Neutrophil (primary cell): ENCODE data around the gene JCHAIN.

Experiments
- H3K27ac ChIP-seq: fragments of 200-600 bp; sonication (generic); 2 replicates; pipeline ENCODE4 v1.5.1; 2016; ENCODE audit warnings: mild to moderate bottlenecking, moderate library complexity
- H3K27me3 ChIP-seq: fragments of 200-600 bp; sonication (generic); 2 replicates; pipeline ENCODE4 v1.6.0; 2016; ENCODE audit warnings: mild to moderate bottlenecking
- H3K36me3 ChIP-seq: fragments of 200-600 bp; sonication (generic); 2 replicates; pipeline ENCODE4 v1.5.1; 2017
- H3K4me1 ChIP-seq, 2 experiments: fragments of 200-600 bp in 1 of 2; sonication (generic) in 1 of 2; 1 replicate in 1 of 2; 2 replicates in 1 of 2; pipeline versions ENCODE4 v1.5.1 to v1.6.1; 2013 to 2016; ENCODE audit warnings: low read depth in 1 of 2, low read length in 1 of 2, mild to moderate bottlenecking in 1 of 2, moderate library complexity in 1 of 2; ENCODE audit not compliant: control insufficient read depth in 1 of 2, insufficient read depth in 1 of 2
- H3K4me3 ChIP-seq, 2 experiments: fragments of 200-600 bp in 1 of 2; sonication (generic) in 1 of 2; 1 replicate in 1 of 2; 2 replicates in 1 of 2; pipeline ENCODE4 v1.5.1; 2013 to 2016; ENCODE audit warnings: low read depth in 1 of 2, low read length in 1 of 2, mild to moderate bottlenecking in 1 of 2, moderate library complexity in 1 of 2
- H3K9me3 ChIP-seq: fragments of 200-600 bp; sonication (generic); 2 replicates; pipeline ENCODE4 v1.5.1; 2016
- CTCF ChIP-seq: fragments of 200-600 bp; sonication (generic); IDR thresholded peaks from 2 replicates; pipeline ENCODE4 v1.5.1; 2016; ENCODE audit warnings: antibody characterized with exemption

Gene JCHAIN

GRCh38 chr4:70630162-70630561 is 36.1 kb downstream of the JCHAIN start:
- no peaks in the 10 kb centered on the region for H3K36me3 ChIP-seq

GRCh38 chr4:70629469-70630090 is 36.7 kb downstream of the JCHAIN start:
- Histone ChIP-seq H3K36me3 (no peaks in the 10 kb centered on the region), H3K4me3 (no peak overlapping the region), H3K27me3 (no peaks in the 10 kb centered on the region), H3K4me1 (no peaks in the 10 kb centered on the region), H3K9me3 (no peaks in the 10 kb centered on the region), H3K27ac (no peak overlapping the region)
- no peak for TF ChIP-seq CTCF

More at GRCh38 chr4:70630162-70630561, 36.1 kb downstream of the JCHAIN start:
- H3K4me3 ChIP-seq = no peak overlapping the region
- H3K9me3 ChIP-seq = no peaks in the 10 kb centered on the region
- H3K27ac ChIP-seq = no peak overlapping the region
- H3K4me1 ChIP-seq = no peaks in the 10 kb centered on the region
- no peak for TF ChIP-seq CTCF
- H3K27me3 ChIP-seq = no peaks in the 10 kb centered on the region

- no peaks in the 10 kb centered on the region for H3K27me3 ChIP-seq
- H3K4me3 ChIP-seq = no peak within 1 kb of the TSS
- no peaks in the 10 kb centered on the region for H3K4me1 ChIP-seq
- no peaks in the 10 kb centered on the region for H3K9me3 ChIP-seq
- H3K36me3 ChIP-seq = no peaks in the 10 kb centered on the region
- no peak within 1 kb of the TSS for H3K27ac ChIP-seq
- TF ChIP-seq CTCF = no peak
Observed at GRCh38 chr4:70628444-70628843, 37.9 kb downstream of the JCHAIN start, which contains the start of gene ENAM. TSS of gene ENAM (plus strand) at chr4:70628744. CDS start at chr4:70629501, 757 bp downstream.

GRCh38 chr4:70627620-70628019 is 38.7 kb downstream of the JCHAIN start:
- no peak for TF ChIP-seq CTCF
- Histone ChIP-seq H3K4me3 (no peak overlapping the region), H3K4me1 (no peaks in the 10 kb centered on the region), H3K27ac (no peak overlapping the region), H3K9me3 (no peaks in the 10 kb centered on the region), H3K27me3 (no peaks in the 10 kb centered on the region), H3K36me3 (no peaks in the 10 kb centered on the region)

- Histone ChIP-seq H3K27ac (no peak overlapping the region), H3K27me3 (no peaks in the 10 kb centered on the region), H3K4me1 (no peaks in the 10 kb centered on the region), H3K9me3 (no peaks in the 10 kb centered on the region), H3K36me3 (no peaks in the 10 kb centered on the region), H3K4me3 (no peak overlapping the region)
- no peak for TF ChIP-seq CTCF
Observed at GRCh38 chr4:70624226-70624793, 42.0 kb downstream of the JCHAIN start.
